ENCODE measurements around the gene TAAR8.
A peak's percentile ranks its signal among the peaks of the same experiment; 100 is the strongest.
"Not testable (repeated sequence)": the region's sequence is repeated elsewhere in the genome, so short reads cannot be mapped to it uniquely, and the experiment has no call there.

Gene TAAR8

GRCh38 chr6:132526461-132526860 is 26.0 kb upstream of the TAAR8 start:
- TF ChIP-seq CTCF (conservative IDR thresholded peaks at IDR 0.05), result no peak

GRCh38 chr6:132527791-132528190 is 24.7 kb upstream of the TAAR8 start:
- no peak for TF ChIP-seq CTCF (conservative IDR thresholded peaks at IDR 0.05)
- no peak overlapping the region for H3K27ac ChIP-seq

More at GRCh38 chr6:132526461-132526860, 26.0 kb upstream of the TAAR8 start:
- H3K27ac ChIP-seq, result no peak overlapping the region

GRCh38 chr6:132530293-132530974 is 22.0 kb upstream of the TAAR8 start:
- peak; percentile 80 for TF ChIP-seq CTCF (conservative IDR thresholded peaks at IDR 0.05)
- no peak overlapping the region for H3K27ac ChIP-seq

GRCh38 chr6:132534546-132534945 is 17.9 kb upstream of the TAAR8 start:
- not testable (repeated sequence) for H3K27ac ChIP-seq

GRCh38 chr6:132537145-132537544 is 15.3 kb upstream of the TAAR8 start:
- no peak overlapping the region for H3K27ac ChIP-seq
- TF ChIP-seq CTCF (conservative IDR thresholded peaks at IDR 0.05), result no peak

GRCh38 chr6:132537977-132538376 is 14.5 kb upstream of the TAAR8 start, which contains the start of gene TAAR9:
Gene TAAR9 (plus strand): TSS chr6:132538277. CDS start chr6:132538290, 13 bp downstream.
- no peak for TF ChIP-seq CTCF (conservative IDR thresholded peaks at IDR 0.05)
- H3K27ac ChIP-seq, result no peak within 1 kb of the TSS

- TF ChIP-seq CTCF (conservative IDR thresholded peaks at IDR 0.05), result no peak
- H3K27ac ChIP-seq, result no peak overlapping the region
These were observed 7.6 kb upstream of the TAAR8 start for GRCh38 chr6:132544826-132545225.

- TF ChIP-seq CTCF (conservative IDR thresholded peaks at IDR 0.05), result no peak
- no peak overlapping the region for H3K27ac ChIP-seq
These were observed 3.6 kb upstream of the TAAR8 start for GRCh38 chr6:132548746-132549463.
